GM12873 (cell line): Measurements from ENCODE around the gene TSPAN5.

Experiments
- CTCF ChIP-seq: IDR thresholded peaks from 2 replicates; pipeline ENCODE4 v1.5.1; 2012; ENCODE audit warnings: low read depth, mild to moderate bottlenecking, moderate library complexity, low read length, control low read depth; ENCODE audit not compliant: insufficient read depth; ENCODE audit errors: missing control alignments

Gene TSPAN5

DNA sequence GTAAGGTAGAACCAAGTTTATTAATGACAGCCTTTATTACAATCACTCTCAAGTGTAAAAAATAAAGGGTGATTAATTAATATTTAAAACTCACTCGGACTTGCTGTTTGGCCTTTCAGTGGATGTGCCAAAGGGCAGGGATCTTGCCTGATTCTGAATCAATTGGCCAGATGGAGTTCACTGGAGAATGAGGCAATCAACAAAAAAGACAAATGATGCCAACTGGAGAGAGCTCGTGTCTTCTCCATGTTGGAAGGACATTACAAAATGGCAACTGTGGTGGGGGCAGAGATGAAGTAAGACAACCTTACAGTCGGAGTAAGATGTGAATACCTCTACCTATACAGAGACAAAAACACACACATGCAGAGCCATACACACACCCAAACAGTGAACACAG is 188.0 kb downstream of the TSPAN5 start:
- no peak for TF ChIP-seq CTCF

DNA sequence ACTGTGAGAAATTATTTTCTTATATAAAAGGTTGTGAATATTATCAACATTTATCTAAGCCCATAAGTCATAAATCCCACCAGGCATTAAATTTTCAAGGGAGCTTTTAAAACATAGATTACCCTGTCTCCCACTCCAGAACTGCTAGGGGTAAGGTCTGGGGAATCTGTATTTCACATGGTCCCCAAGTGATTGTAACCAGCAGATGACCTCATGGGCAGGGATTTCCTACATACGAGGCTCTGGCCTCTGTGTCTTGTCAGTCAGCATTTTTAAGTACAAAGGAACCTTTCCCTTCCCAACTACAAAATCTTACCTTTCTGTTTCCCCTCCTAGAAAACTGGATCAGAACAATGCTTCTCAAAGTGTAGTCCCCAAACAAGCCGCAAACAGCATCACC is 188.6 kb downstream of the TSPAN5 start:
- TF ChIP-seq CTCF: no peak

- TF ChIP-seq CTCF: no peak
Observed at GRCh38 chr4:98468709-98469108, 189.7 kb downstream of the TSPAN5 start.

DNA sequence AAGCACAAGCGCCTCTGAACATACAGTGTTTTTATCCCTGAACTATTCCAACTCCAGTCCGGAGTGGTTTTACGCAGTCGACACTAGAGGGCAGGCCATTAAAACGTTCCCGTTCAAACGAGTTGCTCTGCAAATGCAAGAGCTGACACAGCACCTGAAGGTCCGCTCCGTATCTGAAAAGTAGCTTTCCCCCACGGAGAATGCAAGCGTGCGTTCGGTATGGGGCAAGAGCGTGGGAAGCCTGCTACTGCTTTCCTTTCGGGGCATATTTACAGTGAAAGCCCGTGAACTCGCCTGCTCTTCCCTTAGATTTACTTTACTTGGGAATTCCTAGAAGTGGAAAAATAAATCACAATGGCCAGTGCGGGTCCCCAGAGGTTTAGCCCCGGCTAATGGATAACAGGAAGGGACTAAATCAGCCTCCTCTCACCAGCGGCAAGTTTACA is 190.8 kb downstream of the TSPAN5 start:
- TF ChIP-seq CTCF: peak; percentile 81

DNA sequence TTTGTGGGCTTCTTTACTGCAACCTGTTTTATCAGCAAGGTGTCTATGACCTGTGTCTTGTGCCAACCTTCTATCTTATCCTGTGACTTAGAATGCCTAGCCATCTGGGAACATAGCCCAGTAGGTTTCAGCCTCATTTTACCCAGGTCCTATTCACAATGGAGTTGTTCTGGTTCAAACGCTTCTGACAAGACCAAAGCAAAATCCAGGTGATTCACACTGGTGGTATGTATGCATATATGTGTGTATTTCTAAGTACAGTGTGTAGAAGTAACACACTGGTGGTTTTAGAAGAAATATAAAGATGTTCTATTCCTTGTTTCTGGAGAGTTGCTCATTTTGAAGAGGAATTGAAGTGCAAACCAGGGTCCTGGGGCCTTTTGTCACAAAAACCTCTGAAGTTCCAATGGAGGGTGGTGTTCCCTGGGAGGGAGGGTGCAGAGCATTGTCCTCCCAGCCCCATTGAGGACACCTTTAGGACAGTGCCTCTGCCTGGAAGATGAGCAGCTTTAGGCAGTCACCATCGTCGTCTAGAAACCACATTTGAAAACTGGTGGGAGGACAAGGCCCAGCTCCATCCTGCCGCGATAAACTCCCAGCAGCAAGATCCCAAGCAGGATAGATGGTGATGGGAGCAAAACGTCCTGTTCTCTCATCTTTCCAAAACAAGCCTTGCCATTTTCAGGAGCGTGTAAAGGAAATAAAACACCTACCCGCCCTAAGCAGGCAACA is 191.4 kb downstream of the TSPAN5 start:
- TF ChIP-seq CTCF: no peak

DNA sequence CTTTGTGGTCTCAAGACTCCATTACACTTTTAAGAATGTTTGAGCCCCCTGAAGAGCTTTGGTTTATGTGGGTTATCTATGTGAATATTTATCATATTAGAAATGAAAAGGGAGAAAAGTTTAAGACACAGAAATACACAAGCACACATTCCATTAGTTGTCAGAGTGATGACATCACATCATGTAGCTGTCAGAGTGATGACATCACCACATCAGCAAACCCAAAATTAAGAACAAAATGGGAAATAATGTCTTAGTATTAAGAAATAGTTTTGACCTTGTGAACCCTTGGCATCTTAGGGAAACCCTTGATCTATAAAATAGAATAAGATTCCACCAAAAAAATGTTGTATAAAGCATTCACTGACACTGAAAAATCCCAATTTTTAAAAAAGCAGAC is 195.9 kb downstream of the TSPAN5 start:
- no peak for TF ChIP-seq CTCF

DNA sequence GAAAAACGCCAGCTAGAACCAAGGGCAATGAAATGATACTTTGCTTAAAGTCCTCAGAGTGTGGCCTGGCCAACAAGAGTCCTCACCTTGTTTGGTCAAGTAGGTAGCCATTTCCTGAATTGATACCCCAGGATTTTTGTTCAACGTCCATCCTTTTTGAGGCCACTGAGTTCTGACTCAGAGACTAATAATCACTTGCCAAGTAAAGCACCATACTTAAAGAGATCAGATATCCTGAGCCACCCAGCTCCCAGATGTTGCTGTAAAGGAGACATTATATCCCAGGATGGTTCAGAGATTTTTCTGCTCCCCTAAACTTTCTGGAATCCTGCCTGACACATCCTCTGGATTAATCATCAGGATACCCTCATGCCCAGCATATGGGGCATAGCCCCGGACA is 206.3 kb downstream of the TSPAN5 start:
- no peak for TF ChIP-seq CTCF
